ENCODE data around the gene MOV10. TPM values are rescaled to one million over a fixed set of nuclear protein-coding genes. Genes with fewer than 3 reads are reported as not detected.

Gene MOV10
- total and polyA plus RNA-seq, 2 of the 13 experiments (the other 11 are each of a cell fraction or from before 2014, with no cell fraction given), result 56.4 to 58.2 TPM

DNA sequence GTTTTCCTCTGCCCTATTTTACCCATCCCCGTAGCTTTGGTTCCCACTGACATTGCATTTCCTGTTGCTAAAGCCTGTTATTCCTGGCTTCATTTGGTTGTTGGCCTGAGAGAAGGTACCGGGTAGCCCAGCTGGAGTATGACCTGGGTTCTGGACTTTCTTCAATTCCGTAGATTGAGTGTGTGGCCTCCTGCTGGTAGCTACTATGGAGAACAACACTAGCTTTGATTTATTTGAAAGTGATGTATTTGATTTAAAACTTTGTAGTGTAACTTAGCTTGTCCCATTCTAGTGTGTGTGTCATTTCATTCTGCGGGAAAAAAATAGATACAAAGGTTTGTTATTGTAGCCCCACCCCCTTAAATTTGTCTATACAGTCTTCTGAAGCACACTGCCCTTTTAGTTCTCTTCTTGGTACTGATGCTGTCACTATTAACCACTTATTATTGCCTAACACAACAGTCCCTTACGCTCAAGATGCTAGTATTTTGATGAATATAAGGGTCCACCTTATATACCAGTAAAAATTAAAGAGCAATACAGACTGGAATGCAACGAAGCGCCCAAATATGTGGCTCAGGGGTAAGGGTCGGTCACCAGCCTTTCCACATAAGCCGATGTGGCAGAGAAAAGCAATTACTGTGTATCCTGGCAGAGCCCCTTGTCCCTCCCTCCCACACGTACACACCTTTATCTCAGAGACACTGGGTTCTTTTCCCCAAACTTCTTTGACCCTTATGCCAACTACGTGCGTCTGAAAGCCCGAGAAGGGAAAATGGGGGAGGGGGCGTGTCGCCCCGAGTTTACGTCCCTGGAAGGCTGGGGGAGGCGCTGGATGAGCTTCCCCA lies 643 bp upstream of the MOV10 start (continued):
- TF ChIP-seq, protein P1, sequence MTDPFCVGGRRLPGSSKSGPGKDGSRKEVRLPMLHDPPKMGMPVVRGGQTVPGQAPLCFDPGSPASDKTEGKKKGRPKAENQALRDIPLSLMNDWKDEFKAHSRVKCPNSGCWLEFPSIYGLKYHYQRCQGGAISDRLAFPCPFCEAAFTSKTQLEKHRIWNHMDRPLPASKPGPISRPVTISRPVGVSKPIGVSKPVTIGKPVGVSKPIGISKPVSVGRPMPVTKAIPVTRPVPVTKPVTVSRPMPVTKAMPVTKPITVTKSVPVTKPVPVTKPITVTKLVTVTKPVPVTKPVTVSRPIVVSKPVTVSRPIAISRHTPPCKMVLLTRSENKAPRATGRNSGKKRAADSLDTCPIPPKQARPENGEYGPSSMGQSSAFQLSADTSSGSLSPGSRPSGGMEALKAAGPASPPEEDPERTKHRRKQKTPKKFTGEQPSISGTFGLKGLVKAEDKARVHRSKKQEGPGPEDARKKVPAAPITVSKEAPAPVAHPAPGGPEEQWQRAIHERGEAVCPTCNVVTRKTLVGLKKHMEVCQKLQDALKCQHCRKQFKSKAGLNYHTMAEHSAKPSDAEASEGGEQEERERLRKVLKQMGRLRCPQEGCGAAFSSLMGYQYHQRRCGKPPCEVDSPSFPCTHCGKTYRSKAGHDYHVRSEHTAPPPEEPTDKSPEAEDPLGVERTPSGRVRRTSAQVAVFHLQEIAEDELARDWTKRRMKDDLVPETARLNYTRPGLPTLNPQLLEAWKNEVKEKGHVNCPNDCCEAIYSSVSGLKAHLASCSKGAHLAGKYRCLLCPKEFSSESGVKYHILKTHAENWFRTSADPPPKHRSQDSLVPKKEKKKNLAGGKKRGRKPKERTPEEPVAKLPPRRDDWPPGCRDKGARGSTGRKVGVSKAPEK (CRISPR knock-in tag; IDR thresholded peaks at IDR 0.05; ENCODE audit: borderline replicate concordance), result peak; percentile 76; the same call in 1 of the 2 replicates
- 0 out of 2 replicates have a peak, but pooled peaks have one; percentile 8 for TF ChIP-seq STAT5B (CRISPR knock-in tag; IDR thresholded peaks at IDR 0.05)
- TF ChIP-seq, protein P2, sequence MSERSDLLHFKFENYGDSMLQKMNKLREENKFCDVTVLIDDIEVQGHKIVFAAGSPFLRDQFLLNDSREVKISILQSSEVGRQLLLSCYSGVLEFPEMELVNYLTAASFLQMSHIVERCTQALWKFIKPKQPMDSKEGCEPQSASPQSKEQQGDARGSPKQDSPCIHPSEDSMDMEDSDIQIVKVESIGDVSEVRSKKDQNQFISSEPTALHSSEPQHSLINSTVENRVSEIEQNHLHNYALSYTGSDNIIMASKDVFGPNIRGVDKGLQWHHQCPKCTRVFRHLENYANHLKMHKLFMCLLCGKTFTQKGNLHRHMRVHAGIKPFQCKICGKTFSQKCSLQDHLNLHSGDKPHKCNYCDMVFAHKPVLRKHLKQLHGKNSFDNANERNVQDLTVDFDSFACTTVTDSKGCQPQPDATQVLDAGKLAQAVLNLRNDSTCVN (CRISPR knock-in tag; IDR thresholded peaks at IDR 0.05; ENCODE audit: borderline replicate concordance), result no peak
- TF ChIP-seq, protein P3, sequence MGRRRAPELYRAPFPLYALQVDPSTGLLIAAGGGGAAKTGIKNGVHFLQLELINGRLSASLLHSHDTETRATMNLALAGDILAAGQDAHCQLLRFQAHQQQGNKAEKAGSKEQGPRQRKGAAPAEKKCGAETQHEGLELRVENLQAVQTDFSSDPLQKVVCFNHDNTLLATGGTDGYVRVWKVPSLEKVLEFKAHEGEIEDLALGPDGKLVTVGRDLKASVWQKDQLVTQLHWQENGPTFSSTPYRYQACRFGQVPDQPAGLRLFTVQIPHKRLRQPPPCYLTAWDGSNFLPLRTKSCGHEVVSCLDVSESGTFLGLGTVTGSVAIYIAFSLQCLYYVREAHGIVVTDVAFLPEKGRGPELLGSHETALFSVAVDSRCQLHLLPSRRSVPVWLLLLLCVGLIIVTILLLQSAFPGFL (CRISPR knock-in tag; IDR thresholded peaks at IDR 0.05), result no peak
- TF ChIP-seq, protein P4, sequence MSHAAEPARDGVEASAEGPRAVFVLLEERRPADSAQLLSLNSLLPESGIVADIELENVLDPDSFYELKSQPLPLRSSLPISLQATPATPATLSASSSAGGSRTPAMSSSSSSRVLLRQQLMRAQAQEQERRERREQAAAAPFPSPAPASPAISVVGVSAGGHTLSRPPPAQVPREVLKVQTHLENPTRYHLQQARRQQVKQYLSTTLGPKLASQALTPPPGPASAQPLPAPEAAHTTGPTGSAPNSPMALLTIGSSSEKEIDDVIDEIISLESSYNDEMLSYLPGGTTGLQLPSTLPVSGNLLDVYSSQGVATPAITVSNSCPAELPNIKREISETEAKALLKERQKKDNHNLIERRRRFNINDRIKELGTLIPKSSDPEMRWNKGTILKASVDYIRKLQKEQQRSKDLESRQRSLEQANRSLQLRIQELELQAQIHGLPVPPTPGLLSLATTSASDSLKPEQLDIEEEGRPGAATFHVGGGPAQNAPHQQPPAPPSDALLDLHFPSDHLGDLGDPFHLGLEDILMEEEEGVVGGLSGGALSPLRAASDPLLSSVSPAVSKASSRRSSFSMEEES (CRISPR knock-in tag; IDR thresholded peaks at IDR 0.05), result 0 out of 2 replicates have a peak, but pooled peaks have one; percentile 15
- TF ChIP-seq ZNF260 (CRISPR knock-in tag; IDR thresholded peaks at IDR 0.05; ENCODE audit: borderline replicate concordance, low read depth), result no peak
- TF ChIP-seq CAMTA2 (CRISPR knock-in tag; IDR thresholded peaks at IDR 0.05; ENCODE audit: borderline replicate concordance), result 0 out of 2 replicates have a peak, but pooled peaks have one; percentile 38
- TF ChIP-seq ZBTB38 (CRISPR knock-in tag; IDR thresholded peaks at IDR 0.05), result no peak
- TF ChIP-seq, protein P5, sequence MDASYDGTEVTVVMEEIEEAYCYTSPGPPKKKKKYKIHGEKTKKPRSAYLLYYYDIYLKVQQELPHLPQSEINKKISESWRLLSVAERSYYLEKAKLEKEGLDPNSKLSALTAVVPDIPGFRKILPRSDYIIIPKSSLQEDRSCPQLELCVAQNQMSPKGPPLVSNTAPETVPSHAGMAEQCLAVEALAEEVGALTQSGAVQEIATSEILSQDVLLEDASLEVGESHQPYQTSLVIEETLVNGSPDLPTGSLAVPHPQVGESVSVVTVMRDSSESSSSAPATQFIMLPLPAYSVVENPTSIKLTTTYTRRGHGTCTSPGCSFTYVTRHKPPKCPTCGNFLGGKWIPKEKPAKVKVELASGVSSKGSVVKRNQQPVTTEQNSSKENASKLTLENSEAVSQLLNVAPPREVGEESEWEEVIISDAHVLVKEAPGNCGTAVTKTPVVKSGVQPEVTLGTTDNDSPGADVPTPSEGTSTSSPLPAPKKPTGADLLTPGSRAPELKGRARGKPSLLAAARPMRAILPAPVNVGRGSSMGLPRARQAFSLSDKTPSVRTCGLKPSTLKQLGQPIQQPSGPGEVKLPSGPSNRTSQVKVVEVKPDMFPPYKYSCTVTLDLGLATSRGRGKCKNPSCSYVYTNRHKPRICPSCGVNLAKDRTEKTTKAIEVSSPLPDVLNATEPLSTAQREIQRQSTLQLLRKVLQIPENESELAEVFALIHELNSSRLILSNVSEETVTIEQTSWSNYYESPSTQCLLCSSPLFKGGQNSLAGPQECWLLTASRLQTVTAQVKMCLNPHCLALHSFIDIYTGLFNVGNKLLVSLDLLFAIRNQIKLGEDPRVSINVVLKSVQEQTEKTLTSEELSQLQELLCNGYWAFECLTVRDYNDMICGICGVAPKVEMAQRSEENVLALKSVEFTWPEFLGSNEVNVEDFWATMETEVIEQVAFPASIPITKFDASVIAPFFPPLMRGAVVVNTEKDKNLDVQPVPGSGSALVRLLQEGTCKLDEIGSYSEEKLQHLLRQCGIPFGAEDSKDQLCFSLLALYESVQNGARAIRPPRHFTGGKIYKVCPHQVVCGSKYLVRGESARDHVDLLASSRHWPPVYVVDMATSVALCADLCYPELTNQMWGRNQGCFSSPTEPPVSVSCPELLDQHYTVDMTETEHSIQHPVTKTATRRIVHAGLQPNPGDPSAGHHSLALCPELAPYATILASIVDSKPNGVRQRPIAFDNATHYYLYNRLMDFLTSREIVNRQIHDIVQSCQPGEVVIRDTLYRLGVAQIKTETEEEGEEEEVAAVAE (CRISPR knock-in tag; IDR thresholded peaks at IDR 0.05; ENCODE audit: borderline replicate concordance), result no peak
- TF ChIP-seq, protein P6, sequence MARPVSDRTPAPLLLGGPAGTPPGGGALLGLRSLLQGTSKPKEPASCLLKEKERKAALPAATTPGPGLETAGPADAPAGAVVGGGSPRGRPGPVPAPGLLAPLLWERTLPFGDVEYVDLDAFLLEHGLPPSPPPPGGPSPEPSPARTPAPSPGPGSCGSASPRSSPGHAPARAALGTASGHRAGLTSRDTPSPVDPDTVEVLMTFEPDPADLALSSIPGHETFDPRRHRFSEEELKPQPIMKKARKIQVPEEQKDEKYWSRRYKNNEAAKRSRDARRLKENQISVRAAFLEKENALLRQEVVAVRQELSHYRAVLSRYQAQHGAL (CRISPR knock-in tag; IDR thresholded peaks at IDR 0.05; ENCODE audit: not compliant biosample characterization), result no peak
- 0 out of 2 replicates have a peak, but pooled peaks have one; percentile 57 for TF ChIP-seq ZNF792 (CRISPR knock-in tag; IDR thresholded peaks at IDR 0.05)
- TF ChIP-seq RBM22 (optimal IDR thresholded peaks at IDR 0.05; ENCODE audit: low read length), result peak; percentile 94
